Neuron (in vitro differentiated cells): ENCODE results near the gene FAM118A.
"Not testable (repeated sequence)": the region's sequence is repeated elsewhere in the genome, so short reads cannot be mapped to it uniquely, and the experiment has no call there.

Experiments used
- H2AFZ ChIP-seq: one replicate; pipeline ENCODE4 v1.6.1; 2013; ENCODE audit warnings: low read depth, mild to moderate bottlenecking, inconsistent platforms, low read length, moderate library complexity
- H3K27me3 ChIP-seq: one replicate; pipeline ENCODE4 v1.6.1; 2013; ENCODE audit warnings: low read length; ENCODE audit not compliant: insufficient read depth
- H3K36me3 ChIP-seq: one replicate; pipeline ENCODE4 v1.6.1; 2013; ENCODE audit warnings: low read length; ENCODE audit not compliant: insufficient read depth
- H3K4me1 ChIP-seq: one replicate; pipeline ENCODE4 v1.6.1; 2013; ENCODE audit warnings: low read length; ENCODE audit not compliant: insufficient read depth
- H3K4me3 ChIP-seq: 2 replicates; pipeline ENCODE4 v1.5.1; 2013; ENCODE audit warnings: mild to moderate bottlenecking, low read length, moderate library complexity
- H3K9me3 ChIP-seq: one replicate; pipeline ENCODE4 v1.6.1; 2013; ENCODE audit warnings: low read length

Gene FAM118A

DNA sequence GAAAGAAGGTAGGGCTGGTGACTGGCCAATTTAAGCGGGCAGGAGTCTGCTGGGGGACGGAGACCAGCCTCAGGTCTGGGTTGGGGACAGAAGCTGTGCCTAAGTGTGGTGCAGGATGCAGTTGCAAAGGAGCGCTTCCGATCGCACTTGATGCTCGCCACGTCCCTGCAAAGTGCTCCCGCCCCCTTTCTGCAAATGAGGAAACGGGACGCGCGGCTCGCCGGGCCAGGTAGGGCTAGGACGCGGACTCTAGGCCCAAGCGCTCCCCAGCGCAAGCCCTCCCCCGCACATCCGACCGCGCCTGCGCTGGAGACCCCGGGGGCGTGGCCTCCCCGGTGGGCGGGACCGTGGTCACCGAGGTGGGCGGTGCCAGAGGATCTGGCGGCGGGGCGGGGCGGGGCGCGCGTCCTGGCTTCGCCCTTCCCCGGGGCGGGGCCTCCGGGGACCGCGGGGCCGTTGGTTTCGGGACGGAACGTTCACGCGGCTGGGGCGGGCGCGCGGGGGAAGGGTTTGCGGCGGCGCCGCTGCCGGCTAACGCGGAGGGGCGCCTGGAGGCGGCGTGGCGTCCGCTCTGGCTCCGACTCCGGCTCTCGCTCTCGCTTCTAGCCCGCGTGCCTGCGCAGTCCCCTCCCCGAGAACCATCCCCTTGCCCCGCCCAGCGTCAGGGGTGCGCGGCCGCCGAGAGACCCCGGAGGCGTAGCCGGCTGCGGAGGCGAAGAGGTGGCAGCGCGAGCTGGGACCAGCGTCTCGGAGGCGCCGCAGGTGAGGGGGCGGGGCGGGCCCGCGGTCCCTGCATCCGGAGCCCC lies at the start of gene FAM118A:
FAM118A (plus strand) TSS at position 513 of the 806 bp plus-strand sequence. CDS start 12,446 bp downstream, outside the sequence.
- peak within 1 kb of the TSS; percentile 89 for H2AFZ ChIP-seq
- H3K27me3 ChIP-seq: no peaks in the 10 kb centered on the region
- peaks cover 15% of the 10 kb centered on the region for H3K4me1 ChIP-seq
- peak within 1 kb of the TSS; percentile 57 for H3K4me3 ChIP-seq
- H3K36me3 ChIP-seq: no peaks in the 10 kb centered on the region
- no peaks in the 10 kb centered on the region for H3K9me3 ChIP-seq

DNA sequence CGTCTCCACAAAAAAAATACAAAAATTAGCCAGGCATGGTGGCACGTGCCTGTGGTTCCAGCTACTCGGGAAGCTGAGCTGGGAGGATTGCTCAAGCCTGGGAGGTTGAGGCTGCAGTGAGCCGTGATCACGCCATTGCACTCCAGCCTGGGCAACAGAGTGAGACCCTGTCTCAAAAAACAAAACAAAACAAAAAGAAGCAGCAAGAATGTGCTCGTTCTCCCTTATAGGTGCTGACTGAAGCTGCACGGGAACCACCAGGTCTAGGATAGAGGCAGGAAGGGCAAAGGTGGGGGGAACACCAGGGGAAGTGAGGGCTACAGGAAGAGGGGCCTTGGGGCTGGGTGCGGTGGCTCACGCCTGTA lies 49.4 kb upstream of the FAM118A start:
- H3K9me3 ChIP-seq, H2AFZ ChIP-seq, H3K4me3 ChIP-seq, H3K27me3 ChIP-seq, H3K36me3 ChIP-seq: not testable (repeated sequence)
- H3K4me1 ChIP-seq: peaks cover 13% of the 10 kb centered on the region

DNA sequence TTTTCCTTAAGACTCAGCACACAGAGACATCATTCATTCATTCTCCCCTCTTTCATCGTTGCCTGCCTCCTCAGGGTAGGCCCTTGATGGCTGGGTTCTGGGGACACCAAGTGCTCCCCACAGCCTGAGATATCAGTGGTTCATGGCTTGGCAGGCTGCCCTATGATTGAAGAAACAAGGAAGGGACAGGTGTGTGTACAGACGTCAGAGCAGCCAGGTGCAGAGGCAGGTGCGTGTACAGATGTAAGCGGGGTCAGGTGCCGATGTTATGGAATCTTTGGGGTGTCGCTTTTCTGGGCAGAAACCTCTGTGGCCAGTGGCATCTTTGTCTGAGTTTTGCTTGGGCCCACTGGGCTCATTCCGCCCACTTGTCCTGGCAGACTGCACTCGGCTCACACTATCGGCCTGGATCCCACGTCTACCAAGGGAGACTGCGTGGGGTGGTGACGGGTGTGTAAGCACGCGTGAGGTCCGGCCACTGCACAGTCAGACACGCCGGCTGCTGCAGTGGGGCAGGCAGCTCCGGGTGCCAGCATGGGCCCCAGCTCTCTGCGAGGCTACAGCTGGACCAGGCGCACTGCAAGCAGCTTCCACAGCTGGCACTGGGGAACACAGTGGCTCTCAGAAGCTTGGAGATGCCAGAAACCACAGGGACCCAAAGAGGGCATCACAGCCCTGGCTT lies 48.2 kb upstream of the FAM118A start:
- peaks cover 3% of the 10 kb centered on the region for H3K27me3 ChIP-seq
- no peaks in the 10 kb centered on the region for H3K36me3 ChIP-seq
- no peak overlapping the region for H2AFZ ChIP-seq
- no peak overlapping the region for H3K4me3 ChIP-seq
- H3K4me1 ChIP-seq: peaks cover 12% of the 10 kb centered on the region
- H3K9me3 ChIP-seq: peaks cover 4% of the 10 kb centered on the region

DNA sequence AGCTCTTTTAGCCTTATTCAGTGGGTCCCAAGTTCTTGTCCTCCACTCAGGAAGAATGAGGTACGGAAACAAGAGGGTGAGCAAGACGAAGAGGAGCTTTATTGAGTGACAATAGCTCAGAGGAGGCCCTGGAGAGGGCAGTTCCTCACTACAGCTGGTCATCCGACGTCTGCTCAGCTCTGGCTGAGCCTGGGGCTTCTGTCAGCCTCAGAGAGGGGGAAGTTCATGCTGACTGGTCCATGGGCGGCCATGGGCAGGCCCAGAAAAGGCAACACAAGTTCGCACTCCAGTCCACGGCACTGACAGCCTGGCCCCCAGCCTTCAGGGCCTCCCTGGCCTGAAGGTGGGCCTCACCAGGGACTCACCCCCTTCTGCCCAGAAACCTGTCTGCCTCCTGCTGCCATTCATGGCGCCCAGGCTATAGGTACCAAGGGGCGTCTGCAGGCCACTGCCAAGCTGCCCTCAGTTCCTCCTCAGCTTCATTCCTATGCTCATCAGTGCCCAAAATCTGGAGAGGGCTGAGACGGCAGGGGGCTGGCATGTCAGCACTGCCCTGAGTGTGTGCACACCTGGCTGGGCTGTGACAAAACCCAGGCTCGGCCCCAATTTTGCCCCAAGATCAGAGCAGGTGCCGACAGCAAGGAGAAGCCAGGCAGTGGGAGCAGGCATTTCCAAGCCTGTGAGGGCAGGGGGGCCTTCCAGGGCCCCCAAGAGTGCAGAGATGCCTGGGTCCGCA lies 47.4 kb upstream of the FAM118A start:
- peaks cover 12% of the 10 kb centered on the region for H3K4me1 ChIP-seq
- H2AFZ ChIP-seq: no peak overlapping the region
- H3K9me3 ChIP-seq: peaks cover 2% of the 10 kb centered on the region

DNA sequence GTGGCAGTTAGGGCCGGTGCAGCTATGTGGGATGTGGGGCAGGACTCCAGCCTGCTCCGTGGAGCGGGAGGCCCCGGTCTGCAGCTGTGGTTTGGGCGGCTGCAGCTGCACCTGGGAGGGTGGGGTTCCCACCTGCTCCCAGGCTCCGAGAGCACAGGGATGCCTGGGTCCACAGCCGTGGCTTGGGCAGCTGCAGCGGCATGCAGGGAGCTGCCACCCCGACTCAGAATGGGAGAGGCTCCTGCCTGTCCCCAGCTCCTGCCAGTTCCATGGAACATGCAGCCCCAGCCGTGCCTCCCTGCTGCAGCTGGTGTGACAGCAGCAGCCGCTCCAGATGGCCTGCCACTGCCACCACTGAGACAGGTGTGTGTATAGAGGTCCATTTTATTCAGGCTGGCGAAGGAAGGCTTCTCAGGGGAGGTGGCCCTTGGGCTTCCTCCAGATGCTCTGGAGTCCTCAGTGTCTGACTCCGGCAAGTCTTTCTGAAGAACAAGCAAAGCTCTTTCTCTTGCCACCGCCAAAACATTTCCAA lies 46.7 kb upstream of the FAM118A start:
- H3K27me3 ChIP-seq: peaks cover 3% of the 10 kb centered on the region
- no peak overlapping the region for H3K4me3 ChIP-seq
- H3K4me1 ChIP-seq: peaks cover 12% of the 10 kb centered on the region
- H2AFZ ChIP-seq: no peak overlapping the region
- H3K9me3 ChIP-seq: no peaks in the 10 kb centered on the region
- H3K36me3 ChIP-seq: no peaks in the 10 kb centered on the region

More for the DNA sequence above, 47.4 kb upstream of the FAM118A start:
- no peak overlapping the region for H3K4me3 ChIP-seq
- no peaks in the 10 kb centered on the region for H3K36me3 ChIP-seq
- H3K27me3 ChIP-seq: peaks cover 3% of the 10 kb centered on the region

DNA sequence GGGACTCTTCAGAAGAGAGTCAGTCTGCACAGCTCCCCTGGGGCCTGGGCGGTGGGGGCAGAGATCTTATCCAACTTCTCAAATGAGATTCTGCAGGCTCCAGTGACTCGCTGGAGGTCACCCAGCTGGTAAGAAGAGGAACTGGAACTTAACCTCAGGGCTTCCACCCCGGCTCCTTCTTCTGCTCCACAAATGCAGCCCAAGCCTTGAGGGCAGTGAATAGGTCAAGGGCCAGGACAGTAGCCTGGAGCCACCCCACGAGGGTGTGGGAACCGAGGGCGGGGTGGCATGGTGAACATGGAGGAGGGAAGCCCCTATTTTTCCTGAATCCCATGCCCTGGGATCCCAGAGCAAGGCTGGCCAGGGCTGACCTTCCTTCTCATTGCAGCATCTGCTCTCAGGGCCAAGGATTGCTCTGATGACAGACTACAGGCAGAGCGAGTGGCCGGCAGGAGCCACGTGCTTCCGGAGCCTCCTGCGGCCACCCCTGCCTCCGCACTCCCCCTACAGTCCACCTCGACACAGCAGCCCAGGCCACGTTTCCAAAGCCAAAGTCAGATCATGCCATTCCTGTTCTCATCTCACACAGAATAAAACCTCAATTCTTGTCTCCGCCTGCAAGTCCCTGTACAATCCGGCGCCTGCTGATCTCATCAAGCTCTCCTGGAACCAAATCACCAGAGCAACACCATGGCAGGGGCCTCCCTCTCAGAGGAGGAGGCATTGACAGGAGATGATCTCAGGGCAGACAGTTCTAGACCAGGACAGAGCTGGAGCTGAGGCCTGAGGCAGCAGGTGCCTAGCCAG lies 46.1 kb upstream of the FAM118A start:
- H3K9me3 ChIP-seq: no peaks in the 10 kb centered on the region
- no peaks in the 10 kb centered on the region for H3K36me3 ChIP-seq
- H3K4me3 ChIP-seq: no peak overlapping the region
- peaks cover 12% of the 10 kb centered on the region for H3K4me1 ChIP-seq
- H3K27me3 ChIP-seq: peaks cover 3% of the 10 kb centered on the region
- H2AFZ ChIP-seq: peak overlapping the region; percentile 7

DNA sequence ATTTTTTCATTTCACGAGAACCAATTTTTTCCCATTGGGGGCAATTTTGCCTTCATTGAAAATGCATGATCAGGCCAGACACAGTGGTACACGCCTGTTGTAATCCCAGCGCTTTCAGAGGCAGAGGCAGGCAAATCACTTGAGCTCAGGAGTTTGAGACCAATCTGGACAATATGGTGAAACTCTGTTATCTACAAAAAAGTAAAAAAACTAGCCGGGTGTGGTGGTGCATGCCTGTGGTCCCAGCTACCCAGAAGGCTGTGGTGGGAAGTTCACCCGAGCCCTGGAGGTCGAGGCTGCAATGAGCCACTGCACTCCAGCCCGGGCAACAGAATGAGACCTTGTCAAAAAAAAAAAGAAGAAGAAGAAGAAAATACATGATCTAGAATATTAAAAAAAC lies 44.2 kb upstream of the FAM118A start:
- H3K27me3 ChIP-seq: peaks cover 11% of the 10 kb centered on the region
- no peaks in the 10 kb centered on the region for H3K36me3 ChIP-seq
- peaks cover 18% of the 10 kb centered on the region for H3K4me1 ChIP-seq
- H3K4me3 ChIP-seq: no peak overlapping the region
- H3K9me3 ChIP-seq: no peaks in the 10 kb centered on the region
- H2AFZ ChIP-seq: no peak overlapping the region

DNA sequence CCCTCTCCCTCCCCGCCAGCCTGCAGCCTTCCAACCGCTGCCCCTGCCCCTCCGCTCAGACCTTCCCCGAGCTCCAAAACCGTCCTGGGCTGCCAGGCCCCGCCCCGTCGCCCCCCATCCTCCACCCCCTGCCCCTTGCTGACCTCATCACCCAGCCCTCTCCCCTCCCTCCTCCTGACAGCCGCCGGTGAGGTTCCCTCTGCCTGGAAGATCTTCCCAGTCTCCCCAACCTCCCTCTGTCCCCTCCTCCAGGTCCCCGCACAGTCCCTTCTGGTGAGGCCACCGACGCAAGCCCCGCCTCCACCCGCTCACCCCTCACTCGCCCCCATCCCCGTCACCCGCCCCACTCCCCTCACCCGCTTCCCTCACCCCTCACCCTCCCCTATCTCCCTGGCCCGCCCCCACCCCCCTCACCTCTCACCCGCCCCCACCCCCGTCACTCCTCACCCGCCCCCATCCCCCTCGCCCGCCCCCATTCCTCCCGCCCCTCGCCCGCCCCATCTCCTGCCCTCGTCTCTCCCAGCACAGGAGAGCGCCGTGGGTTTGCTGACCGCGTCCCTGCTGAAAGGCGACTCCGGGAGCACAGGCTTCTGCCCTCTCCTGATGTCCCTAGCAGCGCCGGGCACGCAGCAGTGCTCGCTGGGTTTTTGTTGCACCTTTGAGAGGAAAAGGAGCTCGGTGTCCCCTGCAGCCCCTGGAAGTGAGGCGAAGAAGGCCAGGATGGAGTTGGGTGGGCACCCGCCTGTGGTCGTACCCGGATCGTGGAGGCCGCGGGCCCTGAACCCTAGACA lies 41.4 kb upstream of the FAM118A start:
- Histone ChIP-seq H3K4me1 (peaks cover 12% of the 10 kb centered on the region), H3K27me3 (peaks cover 15% of the 10 kb centered on the region), H2AFZ (peak overlapping the region; percentile 91), H3K36me3 (no peaks in the 10 kb centered on the region), H3K4me3 (peak overlapping the region; percentile 61), H3K9me3 (no peaks in the 10 kb centered on the region)

DNA sequence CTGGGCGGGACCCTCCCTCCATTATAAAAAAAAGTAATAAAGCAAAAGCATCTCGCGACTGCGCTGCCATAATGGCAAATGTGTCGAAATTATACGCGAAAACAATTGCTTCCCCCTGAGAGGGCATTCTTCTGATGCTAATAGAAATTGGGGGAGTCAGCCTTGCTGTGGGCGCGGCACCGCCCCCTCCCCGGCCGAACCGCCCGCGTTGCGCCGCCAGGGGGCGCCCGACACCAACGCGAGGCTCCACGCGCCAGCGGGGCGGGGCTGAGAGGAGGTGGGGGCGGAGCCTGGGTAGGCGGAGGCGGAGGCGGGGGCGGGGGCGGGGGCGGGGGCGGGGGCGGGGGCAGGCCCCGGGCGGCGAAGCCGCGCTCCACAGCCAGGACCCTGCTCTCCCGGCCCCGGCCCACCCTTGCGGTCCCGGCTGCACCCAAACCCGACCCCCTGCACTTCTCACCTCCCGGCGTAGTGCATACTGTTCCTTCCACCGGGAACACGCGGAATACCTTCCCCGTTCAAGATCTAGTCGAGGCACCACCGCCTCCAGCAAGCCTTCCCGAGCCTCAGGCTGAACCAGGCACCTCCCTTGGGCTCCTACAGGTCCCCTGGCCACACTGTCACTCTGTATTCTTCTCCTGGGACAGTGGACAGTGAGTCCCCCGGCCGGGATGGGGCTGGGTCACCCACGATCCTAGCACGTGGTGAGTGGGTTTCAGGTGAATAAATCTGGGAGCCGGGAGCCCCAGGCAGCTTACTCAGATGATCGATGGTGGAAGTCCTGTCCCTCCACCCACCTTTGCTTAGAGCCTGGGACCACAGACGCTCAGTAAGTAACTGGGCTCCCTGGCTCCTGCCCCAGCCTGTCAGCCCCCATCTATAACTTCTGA lies 40.5 kb upstream of the FAM118A start:
- Histone ChIP-seq H3K4me1 (peaks cover 6% of the 10 kb centered on the region), H3K4me3 (peak overlapping the region; percentile 61), H3K27me3 (peaks cover 15% of the 10 kb centered on the region), H3K9me3 (no peaks in the 10 kb centered on the region), H3K36me3 (no peaks in the 10 kb centered on the region), H2AFZ (peak overlapping the region; percentile 91)

DNA sequence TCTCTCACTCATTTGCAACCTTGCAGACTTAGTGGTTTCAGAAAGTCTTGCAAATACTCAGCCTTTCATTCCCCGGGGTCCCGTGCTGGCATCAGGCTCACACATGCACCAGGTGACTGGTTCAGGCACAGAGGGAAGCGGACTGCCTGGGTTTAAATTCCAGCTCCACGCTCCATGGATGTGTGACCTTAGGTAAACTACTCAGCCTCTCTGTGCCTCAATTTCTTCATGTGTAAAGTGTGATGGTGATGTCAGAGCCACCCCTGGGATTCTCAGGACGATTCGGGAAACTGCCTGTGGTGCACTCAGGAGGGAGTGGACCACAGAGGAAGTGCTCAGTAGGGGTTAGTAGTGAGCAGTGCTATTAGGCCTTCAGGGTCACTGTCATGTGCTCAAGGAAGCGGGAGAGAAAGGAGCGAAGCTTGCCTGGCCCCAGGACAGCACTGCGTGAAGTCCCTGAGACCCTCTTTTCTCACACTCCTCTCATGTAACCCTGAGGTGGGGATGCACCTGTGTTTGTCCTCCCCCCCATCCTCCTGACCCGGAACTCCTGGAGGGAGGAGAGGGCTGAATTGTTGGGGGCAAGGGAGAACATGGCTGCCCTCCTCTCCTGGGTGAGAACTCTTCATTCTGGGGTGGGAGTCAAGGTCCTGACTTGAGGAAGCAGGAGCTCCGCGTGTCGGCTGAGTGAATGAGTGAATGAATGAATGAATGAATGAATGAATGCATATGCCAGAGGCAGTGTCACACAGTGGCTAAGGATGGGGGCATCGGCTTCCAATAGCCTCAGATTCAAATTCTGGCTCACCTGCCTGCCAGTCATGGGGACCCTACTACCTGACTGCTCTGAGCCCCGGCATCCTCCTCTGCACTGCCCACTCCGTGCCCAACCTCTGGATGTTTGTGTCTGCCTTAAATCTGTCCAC lies 39.4 kb upstream of the FAM118A start:
- Histone ChIP-seq H3K9me3 (no peaks in the 10 kb centered on the region), H2AFZ (no peak overlapping the region), H3K36me3 (no peaks in the 10 kb centered on the region), H3K4me3 (no peak overlapping the region), H3K4me1 (peaks cover 6% of the 10 kb centered on the region), H3K27me3 (peaks cover 17% of the 10 kb centered on the region)
